Bladder microvascular endothelial cell (primary cell): ENCODE data around the gene IGSF21. TPM values are rescaled to one million over a fixed set of nuclear protein-coding genes. Genes with fewer than 3 reads are reported as not detected.

ENCODE experiments used
- total RNA-seq: library from RNA; depleted of rRNA; stranded (reverse); fragments of >200 nt; gene quantifications from 2 replicates; pipeline ENCODE4 v1.2.3, GENCODE V29; 2014

The IGSF21 gene
- not detected in 2 replicates for total RNA-seq

DNA sequence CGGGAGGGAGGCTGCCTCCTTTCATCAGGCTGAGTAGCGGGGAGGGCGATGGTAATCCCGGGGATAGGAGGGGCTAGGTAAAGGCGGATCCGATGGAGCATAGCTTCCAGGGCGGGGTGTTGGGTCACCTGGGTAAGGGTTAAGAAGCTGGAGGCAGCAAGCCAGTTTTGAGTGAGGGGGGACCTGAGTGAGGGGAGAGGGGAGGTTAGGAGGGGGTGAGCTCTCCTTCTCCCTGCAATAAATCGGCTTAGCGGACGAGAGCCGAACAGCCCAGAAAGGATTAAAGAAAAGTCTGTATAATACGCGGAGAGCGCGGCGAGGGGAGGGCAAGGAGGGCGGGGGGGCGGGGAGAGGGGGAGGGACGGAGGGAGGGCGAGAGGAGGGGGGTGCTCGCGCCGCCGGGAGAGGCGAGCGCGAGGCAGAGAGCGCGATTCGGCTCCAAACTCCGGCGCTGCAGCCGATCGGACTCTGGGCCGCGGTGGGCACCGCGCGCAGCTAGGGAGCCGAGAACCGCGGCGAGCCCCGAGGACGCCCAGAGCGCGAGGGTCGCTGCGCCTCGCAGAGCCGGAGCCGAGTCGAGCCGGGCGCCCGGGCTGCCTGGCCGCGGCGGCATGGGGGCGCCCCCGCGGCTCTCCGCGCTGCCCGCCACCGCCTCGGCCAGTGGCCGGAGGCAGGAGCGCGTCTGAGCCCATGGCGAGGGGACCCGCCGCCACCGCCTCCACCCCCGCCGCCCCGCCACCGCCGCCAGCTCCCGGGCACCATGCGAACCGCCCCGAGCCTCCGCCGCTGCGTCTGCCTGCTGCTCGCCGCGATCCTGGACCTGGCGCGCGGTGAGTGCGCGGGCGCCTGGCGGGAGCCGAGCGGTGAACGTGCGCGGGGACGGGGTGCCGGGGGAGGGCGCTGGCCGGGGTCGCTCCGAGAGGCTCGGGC, at the start of gene IGSF21:
IGSF21 (plus strand) TSS at position 430 of the 930 bp plus-strand sequence; CDS start at position 761, 331 bp downstream.

